ENCODE results near the gene OR2F1.

OR2F1 gene

GRCh38 chr7:143987513-143987912 is 32.9 kb downstream of the OR2F1 start:
- no peak for TF ChIP-seq CTCF (IDR thresholded peaks at IDR 0.05; ENCODE audit: borderline replicate concordance, insufficient read depth, low read depth, low read length)
- H3K4me3 ChIP-seq (ENCODE audit: low read depth, low read length) = no peak overlapping the region

- H3K4me3 ChIP-seq (ENCODE audit: low read depth, low read length) = no peak overlapping the region
- TF ChIP-seq CTCF (IDR thresholded peaks at IDR 0.05; ENCODE audit: borderline replicate concordance, insufficient read depth, low read depth, low read length) = no peak
These were observed 34.5 kb downstream of the OR2F1 start for GRCh38 chr7:143988976-143989745.

GRCh38 chr7:143992670-143993069 is 38.0 kb downstream of the OR2F1 start:
- H3K4me3 ChIP-seq (ENCODE audit: low read depth, low read length) = no peak overlapping the region
- no peak for TF ChIP-seq CTCF (IDR thresholded peaks at IDR 0.05; ENCODE audit: borderline replicate concordance, insufficient read depth, low read depth, low read length)

- H3K4me3 ChIP-seq (ENCODE audit: low read depth, low read length) = no peak overlapping the region
- no peak for TF ChIP-seq CTCF (IDR thresholded peaks at IDR 0.05; ENCODE audit: borderline replicate concordance, insufficient read depth, low read depth, low read length)
These were observed 39.3 kb downstream of the OR2F1 start for GRCh38 chr7:143993924-143994323.

- no peak within 1 kb of the TSS for H3K4me3 ChIP-seq (ENCODE audit: low read depth, low read length)
- TF ChIP-seq CTCF (IDR thresholded peaks at IDR 0.05; ENCODE audit: borderline replicate concordance, insufficient read depth, low read depth, low read length) = no peak
These were observed 45.4 kb downstream of the OR2F1 start, which contains the start of gene OR6B1 for GRCh38 chr7:144000020-144000419. OR6B1 (plus strand) TSS chr7:144000320; CDS start chr7:144003997, 3,677 bp downstream.

- TF ChIP-seq CTCF (IDR thresholded peaks at IDR 0.05; ENCODE audit: borderline replicate concordance, insufficient read depth, low read depth, low read length) = no peak
- no peak overlapping the region for H3K4me3 ChIP-seq (ENCODE audit: low read depth, low read length)
These were observed 46.9 kb downstream of the OR2F1 start for GRCh38 chr7:144001543-144001942.

- H3K4me3 ChIP-seq (ENCODE audit: low read depth, low read length) = no peak overlapping the region
- no peak for TF ChIP-seq CTCF (IDR thresholded peaks at IDR 0.05; ENCODE audit: borderline replicate concordance, insufficient read depth, low read depth, low read length)
These were observed 50.1 kb downstream of the OR2F1 start for GRCh38 chr7:144004703-144005102.

All from GM12875 (cell line).